HEK293 (cell line): Measurements from ENCODE around the gene SMIM10.
"Not testable (repeated sequence)": the region's sequence is repeated elsewhere in the genome, so short reads cannot be mapped to it uniquely, and the experiment has no call there.

ENCODE experiments used
- CTCF ChIA-PET: fragments of 350-600 bp; formaldehyde crosslinking; extraction: SDS; loops from one replicate; lab custom pipeline; 2021; ENCODE audit warnings: antibody characterized with exemption; lab: Yijun Ruan, JAX
- POLR2A ChIA-PET: fragments of 300-600 bp; formaldehyde crosslinking; extraction: SDS; loops from one replicate; lab custom pipeline; 2020; ENCODE audit warnings: antibody characterized with exemption, inconsistent platforms; lab: Yijun Ruan, JAX
- H3K27ac ChIP-seq: fragments of 200-500 bp; sonication (Bioruptor generic); 2 replicates; pipeline ENCODE4 v1.5.1; 2014; ENCODE audit warnings: low read depth, low read length, control low read depth, inconsistent platforms; ENCODE audit errors: extremely low read depth
- H3K36me3 ChIP-seq, 2 experiments: fragments of 200-500 bp in 1 of 2; sonication (Bioruptor generic) in 1 of 2; 1 replicate in 1 of 2; 2 replicates in 1 of 2; pipeline ENCODE4 v1.5.1; 2014 to 2017; ENCODE audit warnings: inconsistent platforms in 2 of 2, low read length in 2 of 2; ENCODE audit not compliant: control insufficient read depth in 2 of 2, insufficient read depth in 1 of 2
- H3K4me1 ChIP-seq: fragments of 200-500 bp; sonication (Bioruptor generic); 2 replicates; pipeline ENCODE4 v1.5.1; 2014; ENCODE audit warnings: mild to moderate bottlenecking, low read length, inconsistent platforms; ENCODE audit not compliant: control insufficient read depth, insufficient read depth
- H3K4me3 ChIP-seq: 2 replicates; pipeline ENCODE4 v1.5.1; 2011; ENCODE audit warnings: low read depth, mild to moderate bottlenecking, control low read depth, low read length, moderate library complexity
- H3K9me3 ChIP-seq: fragments of 200-500 bp; sonication (Bioruptor generic); 2 replicates; pipeline ENCODE4 v1.5.1; 2014; ENCODE audit warnings: low read depth, low read length, inconsistent platforms; ENCODE audit not compliant: control insufficient read depth, insufficient read depth
- AEBP2 ChIP-seq: fragments of 450-650 bp; formaldehyde crosslinking; IDR thresholded peaks from 2 replicates; pipeline ENCODE4 v1.5.1; 2016; ENCODE audit warnings: missing biosample characterization, missing genetic modification characterization, borderline replicate concordance
- GFI1B ChIP-seq: fragments of 450-650 bp; formaldehyde crosslinking; IDR thresholded peaks from 2 replicates; pipeline ENCODE4 v1.5.1; 2016; ENCODE audit warnings: missing biosample characterization, missing genetic modification characterization
- ZBTB1 ChIP-seq: fragments of 450-650 bp; formaldehyde crosslinking; IDR thresholded peaks from 2 replicates; pipeline ENCODE4 v1.5.1; 2016; ENCODE audit warnings: missing biosample characterization, missing genetic modification characterization
- ZBTB17 ChIP-seq: fragments of 450-650 bp; formaldehyde crosslinking; IDR thresholded peaks from 2 replicates; pipeline ENCODE4 v1.5.1; 2016; ENCODE audit warnings: missing biosample characterization, missing genetic modification characterization
- ZBTB20 ChIP-seq: fragments of 450-650 bp; formaldehyde crosslinking; IDR thresholded peaks from 2 replicates; pipeline ENCODE4 v1.5.1; 2016; ENCODE audit warnings: missing biosample characterization, missing genetic modification characterization
- ZNF121 ChIP-seq: fragments of 450-650 bp; formaldehyde crosslinking; IDR thresholded peaks from 2 replicates; pipeline ENCODE4 v1.5.1; 2016; ENCODE audit warnings: missing biosample characterization, missing genetic modification characterization
- ZNF132 ChIP-seq: fragments of 450-650 bp; formaldehyde crosslinking; IDR thresholded peaks from 2 replicates; pipeline ENCODE4 v1.5.1; 2017; ENCODE audit warnings: missing biosample characterization, missing genetic modification characterization, borderline replicate concordance
- ZNF18 ChIP-seq: fragments of 450-650 bp; formaldehyde crosslinking; IDR thresholded peaks from 2 replicates; pipeline ENCODE4 v1.5.1; 2016; ENCODE audit warnings: missing biosample characterization, missing genetic modification characterization
- ZNF19 ChIP-seq: fragments of 450-650 bp; formaldehyde crosslinking; IDR thresholded peaks from 2 replicates; pipeline ENCODE4; 2016; ENCODE audit warnings: missing biosample characterization, missing genetic modification characterization, low read depth
- ZNF362 ChIP-seq: fragments of 450-650 bp; formaldehyde crosslinking; IDR thresholded peaks from 2 replicates; pipeline ENCODE4 v1.5.1; 2016; ENCODE audit warnings: missing biosample characterization, missing genetic modification characterization
- ZNF473 ChIP-seq: fragments of 450-650 bp; formaldehyde crosslinking; IDR thresholded peaks from 2 replicates; pipeline ENCODE4 v1.5.1; 2017; ENCODE audit warnings: missing biosample characterization, missing genetic modification characterization
- ZNF514 ChIP-seq: fragments of 450-650 bp; formaldehyde crosslinking; IDR thresholded peaks from 2 replicates; pipeline ENCODE4 v1.5.1; 2016; ENCODE audit warnings: missing biosample characterization, missing genetic modification characterization
- ZNF621 ChIP-seq: fragments of 450-650 bp; formaldehyde crosslinking; IDR thresholded peaks from 2 replicates; pipeline ENCODE4 v1.5.1; 2017; ENCODE audit warnings: missing biosample characterization, missing genetic modification characterization
- ZNF658 ChIP-seq: fragments of 450-650 bp; formaldehyde crosslinking; IDR thresholded peaks from 2 replicates; pipeline ENCODE4; 2016; ENCODE audit warnings: missing biosample characterization, missing genetic modification characterization

Gene SMIM10

GRCh38 chrX:135015523-135016245, 24.9 kb downstream of the SMIM10 start:
- Histone ChIP-seq H3K9me3 (no peaks in the 10 kb centered on the region), H3K36me3 (peaks cover 0 to 11% of the 10 kb centered on the region in 2 experiments; a peak in 1 of 3 replicates), H3K4me3 (no peak overlapping the region), H3K27ac (no peak overlapping the region), H3K4me1 (no peaks in the 10 kb centered on the region)
- POLR2A ChIA-PET: no interaction called here
- CTCF ChIA-PET: no interaction called here
- peak; percentile 93 for TF ChIP-seq ZNF121 (tag by site-specific recombination)
- no peak for TF ChIP-seq ZNF621 (tag by site-specific recombination)
- TF ChIP-seq, all 188 proteins: peak for 1

- H3K9me3 ChIP-seq: not testable (repeated sequence)
- TF ChIP-seq ZNF18 (tag by site-specific recombination): peak; percentile 82
- TF ChIP-seq, all 188 proteins: peak for 1; not testable (repeated sequence) for 187
- H3K27ac ChIP-seq, H3K4me3 ChIP-seq, H3K4me1 ChIP-seq, POLR2A ChIA-PET, CTCF ChIA-PET: not testable (repeated sequence)
- H3K36me3 ChIP-seq: peaks cover 0 to 11% of the 10 kb centered on the region in 2 experiments; a peak in 1 of 3 replicates
Observed at GRCh38 chrX:135019890-135020289, 29.1 kb downstream of the SMIM10 start.

- H3K27ac ChIP-seq, CTCF ChIA-PET, H3K4me1 ChIP-seq, H3K4me3 ChIP-seq, H3K36me3 ChIP-seq, H3K9me3 ChIP-seq, POLR2A ChIA-PET: not testable (repeated sequence)
Observed at GRCh38 chrX:135023791-135024190, 33.0 kb downstream of the SMIM10 start.

GRCh38 chrX:135024526-135024925, 33.7 kb downstream of the SMIM10 start:
- TF ChIP-seq ZNF473 (tag by site-specific recombination) (no peak), AEBP2 (tag by site-specific recombination) (no peak), ZNF362 (tag by site-specific recombination) (no peak), ZNF132 (tag by site-specific recombination) (no peak), ZBTB17 (tag by site-specific recombination) (no peak), ZBTB1 (tag by site-specific recombination) (no peak), ZBTB20 (no peak), ZNF514 (tag by site-specific recombination) (no peak), ZNF19 (tag by site-specific recombination) (no peak), ZNF658 (tag by site-specific recombination) (no peak), GFI1B (tag by site-specific recombination) (no peak)
- Histone ChIP-seq H3K4me3 (no peak overlapping the region), H3K9me3 (no peaks in the 10 kb centered on the region), H3K27ac (no peak overlapping the region), H3K36me3 (no peaks in the 10 kb centered on the region), H3K4me1 (no peaks in the 10 kb centered on the region)
- CTCF ChIA-PET: no interaction called here
- POLR2A ChIA-PET: no interaction called here

GRCh38 chrX:135030207-135030963, 39.6 kb downstream of the SMIM10 start:
- CTCF ChIA-PET, POLR2A ChIA-PET, H3K27ac ChIP-seq, H3K9me3 ChIP-seq, H3K4me1 ChIP-seq, H3K4me3 ChIP-seq: not testable (repeated sequence)
- peaks cover 10 to 22% of the 10 kb centered on the region in 2 experiments for H3K36me3 ChIP-seq
